IMR-90 (cell line): Measurements from ENCODE around the gene PROM2. TPM values are rescaled to one million over a fixed set of nuclear protein-coding genes. Genes with fewer than 3 reads are reported as not detected.

ENCODE experiments used
- ATAC-seq: fragments of 200-7000 bp; cut with Tn5 transposase; 2 replicates; pipeline ENCODE4 v1.9.1; 2020; ENCODE audit warnings: low read depth, mild to moderate bottlenecking, moderate library complexity
- BruUV-seq: library from RNA; stranded (reverse); fragments of 400-500 nt; replicated peaks from 2 replicates; lab custom pipeline; 2021; lab: Mats Ljungman, UMichigan
- CTCF ChIA-PET: fragments of 300-600 bp; formaldehyde crosslinking; extraction: SDS; loops from one replicate; lab custom pipeline; 2021; ENCODE audit warnings: antibody characterized with exemption; lab: Yijun Ruan, JAX
- POLR2A ChIA-PET: fragments of 300-600 bp; sonication (Branson Sonifier 250); formaldehyde crosslinking; loops from one replicate; lab custom pipeline; 2022; ENCODE audit warnings: antibody characterized with exemption; ENCODE audit not compliant: unreplicated experiment; lab: Charles Lee
- DNase-seq: peaks from one replicate; pipeline ENCODE4 v3.0.0; 2013
- H2AFZ ChIP-seq: replicated peaks from 2 replicates; pipeline ENCODE3; 2013; ENCODE audit warnings: low read length, mild to moderate bottlenecking; ENCODE audit not compliant: poor library complexity
- H2AK5ac ChIP-seq: 2 replicates; pipeline ENCODE4 v1.6.1; 2013; ENCODE audit warnings: low read depth, low read length, inconsistent platforms
- H2AK9ac ChIP-seq: replicated peaks from 2 replicates; pipeline ENCODE3; 2013; ENCODE audit warnings: mild to moderate bottlenecking, low read depth, low read length, moderate library complexity; ENCODE audit not compliant: poor library complexity
- H2BK120ac ChIP-seq: 2 replicates; pipeline ENCODE4 v1.6.1; 2013; ENCODE audit warnings: low read depth, low read length, inconsistent platforms
- H2BK15ac ChIP-seq: 3 replicates; pipeline ENCODE4 v1.6.1; 2013; ENCODE audit warnings: low read depth, low read length, inconsistent platforms
- H2BK20ac ChIP-seq: 2 replicates; pipeline ENCODE4 v1.6.1; 2013; ENCODE audit warnings: low read depth, mild to moderate bottlenecking, inconsistent platforms, low read length, moderate library complexity
- H2BK5ac ChIP-seq: 2 replicates; pipeline ENCODE4 v1.6.1; 2013; ENCODE audit warnings: mild to moderate bottlenecking, low read depth, low read length, inconsistent platforms; ENCODE audit not compliant: poor library complexity, severe bottlenecking
- H3K14ac ChIP-seq: replicated peaks from 2 replicates; pipeline ENCODE4 v1.6.1; 2013; ENCODE audit warnings: low read depth, low read length, inconsistent platforms
- H3K18ac ChIP-seq: 2 replicates; pipeline ENCODE4 v1.6.1; 2013; ENCODE audit warnings: low read depth, low read length, control low read depth
- H3K23ac ChIP-seq: 2 replicates; pipeline ENCODE4 v1.6.1; 2013; ENCODE audit warnings: low read depth, low read length, inconsistent platforms
- H3K27ac ChIP-seq: 2 replicates; pipeline ENCODE4 v1.5.1; 2013; ENCODE audit warnings: mild to moderate bottlenecking, control low read depth, low read length; ENCODE audit not compliant: insufficient read depth
- H3K27me3 ChIP-seq: 2 replicates; pipeline ENCODE4 v1.6.1; 2013; ENCODE audit warnings: low read length; ENCODE audit not compliant: control insufficient read depth, insufficient read depth
- H3K36me3 ChIP-seq: 2 replicates; pipeline ENCODE4 v1.6.1; 2013; ENCODE audit warnings: low read length, mixed read lengths; ENCODE audit not compliant: control insufficient read depth, insufficient read depth
- H3K4ac ChIP-seq: 2 replicates; pipeline ENCODE4 v1.6.1; 2013; ENCODE audit warnings: low read depth, low read length, inconsistent platforms
- H3K4me1 ChIP-seq: 2 replicates; pipeline ENCODE4 v1.6.1; 2013; ENCODE audit warnings: low read length, mixed read lengths; ENCODE audit not compliant: control insufficient read depth, insufficient read depth
- H3K4me2 ChIP-seq: 2 replicates; pipeline ENCODE4 v1.6.1; 2013; ENCODE audit warnings: low read depth, mild to moderate bottlenecking, control low read depth, low read length, moderate library complexity
- H3K4me3 ChIP-seq: 2 replicates; pipeline ENCODE4 v1.5.1; 2013; ENCODE audit warnings: low read depth, mild to moderate bottlenecking, control low read depth, low read length, moderate library complexity; ENCODE audit not compliant: insufficient read depth
- H3K56ac ChIP-seq: 2 replicates; pipeline ENCODE4 v1.6.1; 2013; ENCODE audit warnings: low read length, inconsistent platforms; ENCODE audit not compliant: insufficient read depth; ENCODE audit errors: extremely low read depth
- H3K79me1 ChIP-seq, 2 experiments: 2 replicates each; pipeline ENCODE4 v1.6.1; 2013; ENCODE audit warnings: low read length in 2 of 2, inconsistent platforms in 1 of 2, low read depth in 1 of 2
- H3K9ac ChIP-seq: 2 replicates; pipeline ENCODE4 v1.6.1; 2013; ENCODE audit warnings: low read depth, low read length, control low read depth
- H3K9me1 ChIP-seq: 2 replicates; pipeline ENCODE4 v1.6.1; 2013; ENCODE audit warnings: low read length, inconsistent platforms; ENCODE audit not compliant: insufficient read depth
- H3K9me3 ChIP-seq: 2 replicates; pipeline ENCODE4 v1.6.1; 2013; ENCODE audit warnings: low read length; ENCODE audit not compliant: control insufficient read depth, insufficient read depth
- H4K20me1 ChIP-seq: 2 replicates; pipeline ENCODE4 v1.6.1; 2013; ENCODE audit warnings: low read length, inconsistent platforms; ENCODE audit not compliant: insufficient read depth
- H4K5ac ChIP-seq: 2 replicates; pipeline ENCODE4 v1.6.1; 2013; ENCODE audit warnings: mild to moderate bottlenecking, low read depth, low read length, control low read depth
- H4K8ac ChIP-seq, 2 experiments: 2 replicates each; pipeline ENCODE4 v1.6.1; 2013; ENCODE audit warnings: low read depth in 2 of 2, low read length in 2 of 2, control low read depth in 1 of 2, inconsistent platforms in 1 of 2
- H4K91ac ChIP-seq: 2 replicates; pipeline ENCODE4 v1.6.1; 2013; ENCODE audit warnings: low read depth, low read length, inconsistent platforms; ENCODE audit not compliant: insufficient read depth
- BHLHE40 ChIP-seq: fragments of 150-350 bp; IDR thresholded peaks from 2 replicates; pipeline ENCODE4 v1.6.1; 2016; ENCODE audit warnings: mild to moderate bottlenecking, low read depth, low read length
- CEBPB ChIP-seq: IDR thresholded peaks from 2 replicates; pipeline ENCODE4 v1.6.1; 2012; ENCODE audit warnings: low read depth, low read length, improper control_type of control experiment
- CTCF ChIP-seq: conservative IDR thresholded peaks from 2 replicates; pipeline ENCODE4 v1.5.1; 2012; ENCODE audit warnings: mild to moderate bottlenecking, low read depth, low read length, improper control_type of control experiment
- FOS ChIP-seq: fragments of 150-350 bp; IDR thresholded peaks from 2 replicates; pipeline ENCODE4 v1.6.1; 2016; ENCODE audit warnings: low read depth, low read length
- MXI1 ChIP-seq: IDR thresholded peaks from 2 replicates; pipeline ENCODE4 v1.6.1; 2012; ENCODE audit warnings: low read depth, mild to moderate bottlenecking, low read length, moderate library complexity, borderline replicate concordance
- NFE2L2 ChIP-seq: fragments of 150-350 bp; IDR thresholded peaks from 2 replicates; pipeline ENCODE4 v1.6.1; 2016; ENCODE audit warnings: low read depth, mild to moderate bottlenecking, low read length
- POLR2A ChIP-seq: IDR thresholded peaks from 2 replicates; pipeline ENCODE4 v1.6.1; 2012; ENCODE audit warnings: mild to moderate bottlenecking, low read depth, low read length
- RFX5 ChIP-seq: IDR thresholded peaks from 2 replicates; pipeline ENCODE4 v1.8.0; 2012; ENCODE audit warnings: low read depth, mild to moderate bottlenecking, low read length, moderate library complexity
- SMC3 ChIP-seq: fragments of 150-350 bp; IDR thresholded peaks from 2 replicates; pipeline ENCODE4 v1.6.1; 2016; ENCODE audit warnings: low read depth, mild to moderate bottlenecking, antibody characterized with exemption, low read length, moderate library complexity
- WGBS, 2 experiments: methylation state at CpG; one replicate each; pipeline versions ENCODE4 v1.1.5 to v1.1.7; 2013; ENCODE audit warnings: missing lambda C conversion rate in 2 of 2; ENCODE audit not compliant: insufficient read length in 1 of 2; ENCODE audit errors: extremely low coverage in 2 of 2; 5-methylcytosine and 5-hydroxymethylcytosine counted together
- dilution Hi-C: fragments of 300-500 bp; cut with HindIII; formaldehyde crosslinking; loops from one replicate; pipeline ENCODE4 v1.14.3; 2018; ENCODE audit warnings: low sequenced_read_pairs; ENCODE audit not compliant: unreplicated experiment
- in situ Hi-C: fragments of 300-500 bp; cut with MboI; formaldehyde crosslinking; loops from 3 replicates; pipeline ENCODE4 v1.14.3; 2019; ENCODE audit warnings: low sequenced_read_pairs, inconsistent platforms, mixed read lengths
- intact Hi-C: fragments of 100-400 bp; cut with micrococcal nuclease; formaldehyde crosslinking; loops from 2 replicates; pipeline ENCODE4 v1.10.0; 2022
- polyA plus RNA-seq, 3 experiments: library from polyadenylated mRNA; depleted of rRNA; stranded (reverse); fragments of >200 nt; gene quantifications; 2 replicates each; pipeline ENCODE4 v1.2.3, GENCODE V29; 2012; ENCODE audit warnings: low replicate concordance in 1 of 3
- total RNA-seq: library from RNA; depleted of rRNA; stranded (reverse); fragments of >200 nt; gene quantifications from 2 replicates; pipeline ENCODE4 v1.2.3, GENCODE V29; 2012

PROM2 gene
- total and polyA plus RNA-seq, 2 of the 4 experiments (the other 2 are of a cell fraction): 0.26 TPM; not detected in 1

- Histone ChIP-seq H3K4me3 (no peak overlapping the region), H3K14ac (no peak overlapping the region), H4K8ac (no peak overlapping the region), H3K4ac (no peak overlapping the region), H3K9me3 (no peaks in the 10 kb centered on the region), H2AFZ (no peak overlapping the region), H2BK5ac (no peak overlapping the region), H2BK15ac (no peak overlapping the region), H3K9ac (no peak overlapping the region), H3K56ac (no peak overlapping the region), H2BK20ac (no peak overlapping the region), H4K5ac (no peak overlapping the region), H3K18ac (no peak overlapping the region), H3K36me3 (no peaks in the 10 kb centered on the region), H3K4me1 (no peaks in the 10 kb centered on the region), H3K27ac (no peak overlapping the region), H2AK9ac (no peak overlapping the region), H3K9me1 (no peaks in the 10 kb centered on the region), H4K20me1 (no peaks in the 10 kb centered on the region), H2BK120ac (no peak overlapping the region), H4K91ac (no peak overlapping the region), H3K23ac (no peak overlapping the region), H3K79me1 (no peaks in the 10 kb centered on the region), H2AK5ac (no peak overlapping the region), H3K27me3 (peaks cover 11% of the 10 kb centered on the region), H3K4me2 (no peak overlapping the region)
- ChIA-PET CTCF (no interaction called here), POLR2A (no interaction called here)
- in situ Hi-C loops (no loop called here), dilution Hi-C loops (no loop called here), intact Hi-C loops (no loop called here)
- BruUV-seq: no TSS peak
- TF ChIP-seq POLR2A (no peak), MXI1 (no peak), NFE2L2 (no peak), BHLHE40 (no peak), SMC3 (no peak), CTCF (no peak), CEBPB (no peak), FOS (no peak), RFX5 (no peak)
- no peak for ATAC-seq
- no CpG with 5 or more reads among the region's 8 CpGs for WGBS, 2 experiments
- DNase-seq: no peak
These were observed 36.0 kb downstream of the PROM2 start for GRCh38 chr2:95310216-95310615.
